Cardiac muscle cell (in vitro differentiated cells and primary cell): ENCODE results near the gene NUDT12. TPM values are rescaled to one million over a fixed set of nuclear protein-coding genes. Genes with fewer than 3 reads are reported as not detected.

Experiments used
- DNase-seq, 2 donors: peaks; one replicate each; pipeline versions ENCODE4 v3.0.0 to v3.0.0-alpha.2; 2010 to 2017; ENCODE audit warnings: low read depth in 1 of 2, low spot score in 1 of 2
- H3K27ac ChIP-seq: fragments of 200-600 bp; sonication (generic); 2 replicates; pipeline ENCODE4 v1.5.1; 2016
- H3K27me3 ChIP-seq: fragments of 200-600 bp; sonication (generic); 2 replicates; pipeline ENCODE4 v1.6.0; 2016; ENCODE audit warnings: control low read depth
- H3K36me3 ChIP-seq: fragments of 200-600 bp; sonication (generic); 2 replicates; pipeline ENCODE4 v1.5.1; 2016; ENCODE audit warnings: control low read depth
- H3K4me1 ChIP-seq: fragments of 200-600 bp; sonication (generic); 2 replicates; pipeline ENCODE4 v1.8.1; 2017; ENCODE audit warnings: low read depth, mild to moderate bottlenecking, mixed run types
- H3K4me3 ChIP-seq: fragments of 200-600 bp; sonication (generic); 2 replicates; pipeline ENCODE4 v1.5.1; 2016; ENCODE audit warnings: mild to moderate bottlenecking
- H3K9me3 ChIP-seq: fragments of 200-600 bp; sonication (generic); 2 replicates; pipeline ENCODE4 v1.5.1; 2017; ENCODE audit warnings: low read depth, mild to moderate bottlenecking, control low read depth
- CTCF ChIP-seq: IDR thresholded peaks from 2 replicates; pipeline ENCODE4 v1.5.1; 2012; ENCODE audit warnings: low read depth, mild to moderate bottlenecking, low read length
- polyA plus RNA-seq: library from polyadenylated mRNA; unstranded; fragments of >200 nt; fragmentation: Nextera tagmentation; extraction: Ambion mirVana; gene quantifications from 2 replicates; pipeline ENCODE4 v1.2.1, GENCODE V29; 2016
- total RNA-seq: library from RNA; depleted of rRNA; stranded (reverse); fragments of >200 nt; gene quantifications from 2 replicates; pipeline ENCODE4 v1.2.3, GENCODE V29; 2016

The NUDT12 gene
- total and polyA plus RNA-seq, 2 experiments from 2014 or later = 9.3 to 18.3 TPM

GRCh38 chr5:103542441-103542840 lies 20.1 kb downstream of the NUDT12 start:
- no peaks in the 10 kb centered on the region for H3K36me3 ChIP-seq
- no peak for DNase-seq
- no peak overlapping the region for H3K4me3 ChIP-seq

GRCh38 chr5:103541569-103541968 lies 21.0 kb downstream of the NUDT12 start:
- no peak for TF ChIP-seq CTCF
- Histone ChIP-seq H3K9me3 (no peaks in the 10 kb centered on the region), H3K36me3 (no peaks in the 10 kb centered on the region), H3K4me1 (no peaks in the 10 kb centered on the region), H3K4me3 (no peak overlapping the region), H3K27me3 (no peaks in the 10 kb centered on the region), H3K27ac (no peak overlapping the region)
- DNase-seq = no peak

More at GRCh38 chr5:103542441-103542840, 20.1 kb downstream of the NUDT12 start:
- TF ChIP-seq CTCF = no peak
- Histone ChIP-seq H3K27ac (no peak overlapping the region), H3K9me3 (no peaks in the 10 kb centered on the region), H3K27me3 (no peaks in the 10 kb centered on the region), H3K4me1 (no peaks in the 10 kb centered on the region)

GRCh38 chr5:103541114-103541513 lies 21.5 kb downstream of the NUDT12 start:
- DNase-seq = no peak
- Histone ChIP-seq H3K9me3 (no peaks in the 10 kb centered on the region), H3K27ac (no peak overlapping the region), H3K4me3 (no peak overlapping the region), H3K27me3 (no peaks in the 10 kb centered on the region), H3K4me1 (no peaks in the 10 kb centered on the region), H3K36me3 (no peaks in the 10 kb centered on the region)
- TF ChIP-seq CTCF = no peak

- DNase-seq = no peak
- Histone ChIP-seq H3K27me3 (no peaks in the 10 kb centered on the region), H3K27ac (no peak overlapping the region), H3K4me3 (no peak overlapping the region), H3K9me3 (no peaks in the 10 kb centered on the region), H3K4me1 (no peaks in the 10 kb centered on the region), H3K36me3 (no peaks in the 10 kb centered on the region)
- no peak for TF ChIP-seq CTCF
Observed at GRCh38 chr5:103539376-103540330, 22.9 kb downstream of the NUDT12 start.

- H3K9me3 ChIP-seq = no peaks in the 10 kb centered on the region
- peak in 1 of 2 donors; percentile 40 for DNase-seq
- H3K27ac ChIP-seq = no peak overlapping the region
- H3K27me3 ChIP-seq = no peaks in the 10 kb centered on the region
- no peak for TF ChIP-seq CTCF
- no peaks in the 10 kb centered on the region for H3K36me3 ChIP-seq
- no peak overlapping the region for H3K4me3 ChIP-seq
- H3K4me1 ChIP-seq = no peaks in the 10 kb centered on the region
Observed at GRCh38 chr5:103532086-103532734, 30.4 kb downstream of the NUDT12 start.
